WERI-Rb-1 (cell line): ENCODE data around the gene EHBP1.

Experiments used
- DNase-seq: peaks from one replicate; pipeline ENCODE4 v3.0.0-alpha.2; 2020
- H3K27ac ChIP-seq: fragments of 250-450 bp; sonication (Bioruptor Pico); 2 replicates; pipeline ENCODE4 v1.5.1; 2020; ENCODE audit warnings: mild to moderate bottlenecking, moderate library complexity
- H3K27me3 ChIP-seq: fragments of 250-450 bp; sonication (Bioruptor Pico); 2 replicates; pipeline ENCODE4 v1.5.1; 2021; ENCODE audit warnings: mild to moderate bottlenecking, low read depth, moderate library complexity; ENCODE audit not compliant: insufficient read depth, severe bottlenecking
- H3K36me3 ChIP-seq: fragments of 250-450 bp; sonication (Bioruptor Pico); 2 replicates; pipeline ENCODE4 v1.5.1; 2020; ENCODE audit warnings: mild to moderate bottlenecking, moderate library complexity
- H3K4me3 ChIP-seq: 2 replicates; pipeline ENCODE4 v1.5.1; 2011; ENCODE audit warnings: low read depth, mild to moderate bottlenecking, control low read depth, low read length
- H3K9me3 ChIP-seq: fragments of 250-450 bp; sonication (Bioruptor Pico); 2 replicates; pipeline ENCODE4 v1.5.1; 2021; ENCODE audit warnings: mild to moderate bottlenecking, moderate library complexity; ENCODE audit not compliant: severe bottlenecking
- CTCF ChIP-seq: IDR thresholded peaks from 2 replicates; pipeline ENCODE4 v1.5.1; 2011; ENCODE audit warnings: low read depth, mild to moderate bottlenecking, control low read depth, inconsistent platforms, low read length

Gene EHBP1

GRCh38 chr2:62884514-62884913, 179.0 kb downstream of the EHBP1 start:
- H3K9me3 ChIP-seq: no peaks in the 10 kb centered on the region
- H3K27ac ChIP-seq: no peak overlapping the region
- TF ChIP-seq CTCF: no peak

DNA sequence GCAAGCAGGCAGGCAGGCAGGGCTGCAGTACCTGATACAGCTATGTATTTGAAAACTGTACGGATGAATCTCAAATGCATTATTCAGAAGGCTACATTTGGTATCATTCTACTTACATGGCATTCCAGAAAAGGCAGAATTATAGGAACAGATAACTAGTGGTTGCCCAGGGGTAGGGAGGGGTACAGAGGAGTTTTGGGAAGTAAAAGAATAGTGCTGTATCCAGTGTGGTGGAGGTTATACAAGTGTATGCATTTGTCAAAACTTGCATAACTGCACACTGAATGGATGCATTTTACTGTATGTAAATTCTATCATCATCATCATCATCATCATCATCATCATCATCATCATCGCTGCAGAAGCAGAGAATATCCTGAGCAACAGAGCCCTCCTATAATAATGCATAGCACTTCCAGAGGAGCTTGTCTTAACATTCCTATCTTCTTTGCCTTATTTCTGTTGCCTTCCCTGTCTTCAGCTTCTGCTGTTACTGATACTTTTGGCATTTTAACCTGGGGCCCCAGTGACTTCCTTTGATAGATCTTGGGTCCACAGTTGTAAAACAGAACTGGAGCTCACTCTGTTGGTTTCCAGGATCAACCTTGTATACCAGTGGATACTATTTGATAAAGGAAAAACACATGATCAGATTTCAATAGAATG, 189.6 kb downstream of the EHBP1 start:
- Histone ChIP-seq H3K36me3 (no peaks in the 10 kb centered on the region), H3K4me3 (no peak overlapping the region), H3K27ac (no peak overlapping the region), H3K9me3 (no peaks in the 10 kb centered on the region), H3K27me3 (no peaks in the 10 kb centered on the region)
- DNase-seq: no peak
- TF ChIP-seq CTCF: no peak

More at GRCh38 chr2:62884514-62884913, 179.0 kb downstream of the EHBP1 start:
- no peaks in the 10 kb centered on the region for H3K27me3 ChIP-seq
- DNase-seq: no peak
- peaks cover 6% of the 10 kb centered on the region for H3K36me3 ChIP-seq
- no peak overlapping the region for H3K4me3 ChIP-seq

DNA sequence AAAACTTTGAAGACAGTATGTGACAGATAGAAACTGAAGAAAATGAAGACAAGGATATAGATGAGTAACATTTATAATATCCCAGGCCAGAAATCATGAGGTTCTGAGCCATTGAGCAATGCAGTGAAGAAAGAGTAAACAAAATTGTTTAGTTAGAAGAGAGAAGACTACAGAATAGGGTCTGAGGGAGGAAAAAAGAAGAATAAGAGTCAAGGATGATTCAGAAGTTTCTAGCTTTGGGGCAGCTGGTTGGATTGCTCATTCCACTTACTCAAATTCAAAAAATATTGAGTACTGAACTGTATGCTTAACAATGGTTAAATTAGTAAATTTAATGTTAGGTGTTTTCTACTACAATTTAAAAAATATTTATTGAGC, 190.1 kb downstream of the EHBP1 start:
- Histone ChIP-seq H3K4me3 (no peak overlapping the region), H3K27me3 (no peaks in the 10 kb centered on the region)

DNA sequence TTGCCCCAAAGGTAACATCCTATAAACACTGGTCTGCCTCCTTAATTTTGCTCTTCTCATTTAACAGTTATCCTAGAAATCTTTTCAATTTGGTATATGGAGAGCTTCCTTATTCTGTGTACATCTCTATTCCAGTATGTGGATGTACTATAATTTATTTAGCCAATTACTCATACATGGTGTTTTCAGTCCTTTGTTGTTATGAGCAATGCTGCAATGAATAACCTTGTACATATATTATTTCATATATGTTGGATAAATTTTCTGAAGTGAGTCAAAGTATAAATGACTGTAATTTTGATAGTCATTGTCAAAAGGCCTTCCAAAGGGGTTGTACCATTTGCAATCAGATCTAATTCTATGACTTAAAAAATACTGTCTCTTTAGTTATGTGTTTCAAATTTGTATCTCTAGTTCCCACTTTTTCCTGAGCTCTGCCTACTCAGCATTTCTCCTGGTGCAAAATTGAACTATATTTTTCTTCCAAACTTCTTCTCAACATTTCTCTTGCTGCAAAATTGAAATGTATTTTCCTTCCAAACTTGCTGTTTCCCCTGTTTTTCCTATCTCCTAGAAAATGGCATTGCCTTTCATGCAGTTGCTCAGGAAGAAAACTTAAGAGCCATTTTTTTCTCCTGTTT, 191.8 kb downstream of the EHBP1 start:
- Histone ChIP-seq H3K9me3 (no peaks in the 10 kb centered on the region), H3K27ac (no peak overlapping the region), H3K4me3 (no peak overlapping the region), H3K27me3 (no peaks in the 10 kb centered on the region), H3K36me3 (no peaks in the 10 kb centered on the region)
- no peak for TF ChIP-seq CTCF
- no peak for DNase-seq

More for the DNA sequence above, 190.1 kb downstream of the EHBP1 start:
- TF ChIP-seq CTCF: no peak
- no peak for DNase-seq
- no peaks in the 10 kb centered on the region for H3K9me3 ChIP-seq
- no peaks in the 10 kb centered on the region for H3K36me3 ChIP-seq
- H3K27ac ChIP-seq: no peak overlapping the region

DNA sequence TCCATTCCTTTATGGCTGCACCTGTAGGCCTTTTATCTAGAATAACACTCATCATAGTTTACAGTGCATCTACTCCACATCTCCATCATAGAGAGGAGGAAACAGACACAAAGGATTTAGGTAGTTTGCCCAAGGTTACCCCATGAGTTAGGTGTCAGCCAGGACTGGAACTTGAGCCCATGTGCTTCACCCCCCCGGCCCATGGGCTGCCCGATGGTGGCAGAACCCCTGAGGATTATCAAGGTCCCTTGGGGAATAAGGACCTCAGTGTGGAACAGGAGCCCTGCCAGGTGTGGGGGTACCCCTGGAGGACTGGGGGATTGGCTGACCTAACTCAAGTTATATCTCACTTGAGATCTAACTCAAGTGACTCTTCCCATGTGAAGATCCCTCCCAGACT, 198.8 kb downstream of the EHBP1 start:
- no peak overlapping the region for H3K27ac ChIP-seq
- no peaks in the 10 kb centered on the region for H3K27me3 ChIP-seq
- no peak for TF ChIP-seq CTCF
- H3K36me3 ChIP-seq: no peaks in the 10 kb centered on the region
- H3K9me3 ChIP-seq: no peaks in the 10 kb centered on the region
- DNase-seq: no peak
- H3K4me3 ChIP-seq: no peak overlapping the region
